Nucleus accumbens (tissue), 56 donors: ENCODE measurements around the gene INPP5K.
"Not testable (repeated sequence)": the region's sequence is repeated elsewhere in the genome, so short reads cannot be mapped to it uniquely, and the experiment has no call there.

Experiments
- DNase-seq, 56 donors: peaks; one replicate each; lab custom pipeline; 2025; lab: John Stamatoyannopoulos, UW

Gene INPP5K

GRCh38 chr17:1551741-1552140 lies 35.3 kb upstream of the INPP5K start:
- no peak for DNase-seq

DNA sequence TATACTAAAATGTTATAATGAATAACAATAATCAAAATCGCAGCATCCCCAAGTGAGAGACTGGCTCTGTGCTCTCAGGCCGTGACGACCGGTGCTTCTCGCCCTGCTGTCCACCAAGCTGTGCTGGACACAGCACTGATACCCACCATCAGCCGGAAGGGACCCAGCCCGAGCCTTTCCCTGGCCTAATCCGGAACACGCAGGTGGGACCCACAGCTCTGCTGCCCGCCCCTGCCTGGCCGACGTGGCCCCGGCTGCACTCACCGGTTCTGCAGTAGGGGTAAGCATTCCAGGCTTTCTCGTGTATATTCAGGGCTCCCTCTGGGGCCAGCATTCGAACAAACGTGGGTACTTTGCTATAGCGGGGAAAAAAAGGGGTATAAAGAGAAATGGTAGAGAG lies 31.6 kb upstream of the INPP5K start:
- DNase-seq, result no peak

- no peak for DNase-seq
Measured at GRCh38 chr17:1546292-1546922, 30.0 kb upstream of the INPP5K start.

DNA sequence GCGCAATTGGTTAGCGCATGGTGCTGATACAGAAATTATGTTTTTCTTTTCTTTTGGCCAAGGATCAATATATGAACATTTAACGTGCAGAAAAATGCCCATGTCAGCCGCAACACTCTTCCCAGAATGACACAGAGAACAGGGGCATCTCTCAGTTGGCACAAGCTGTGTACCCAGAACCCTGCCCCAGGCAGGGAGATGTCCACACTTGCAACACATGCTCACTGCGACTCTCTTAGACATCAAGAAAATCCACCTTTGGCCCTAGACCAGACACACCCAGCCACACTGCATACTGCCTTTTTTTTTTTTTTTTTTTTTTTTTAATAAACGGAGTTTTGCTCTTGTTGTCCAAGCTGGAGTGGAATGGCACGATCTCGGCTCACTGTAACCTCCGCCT lies 29.2 kb upstream of the INPP5K start:
- no peak for DNase-seq

DNA sequence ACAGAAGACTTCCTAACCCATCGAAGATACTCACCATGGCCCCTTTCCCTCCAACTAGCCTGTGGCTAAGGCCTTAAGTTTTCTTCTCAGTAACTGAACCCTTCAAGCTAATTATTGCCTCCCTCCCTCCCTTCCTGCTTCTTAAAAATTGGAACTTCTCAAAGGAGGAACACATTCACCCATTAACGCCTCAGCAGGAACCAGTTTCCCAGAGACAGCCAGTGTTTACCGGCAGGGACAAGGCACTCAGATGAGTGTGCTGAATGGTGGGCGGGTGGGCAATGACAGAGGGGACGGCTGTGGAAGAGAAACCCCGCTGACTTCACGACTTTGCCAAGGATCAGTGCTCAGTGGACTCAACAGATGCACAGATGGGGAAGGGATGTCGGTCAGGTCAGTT lies 25.9 kb upstream of the INPP5K start:
- no peak for DNase-seq

GRCh38 chr17:1541367-1541904 lies 25.0 kb upstream of the INPP5K start:
- no peak for DNase-seq

DNA sequence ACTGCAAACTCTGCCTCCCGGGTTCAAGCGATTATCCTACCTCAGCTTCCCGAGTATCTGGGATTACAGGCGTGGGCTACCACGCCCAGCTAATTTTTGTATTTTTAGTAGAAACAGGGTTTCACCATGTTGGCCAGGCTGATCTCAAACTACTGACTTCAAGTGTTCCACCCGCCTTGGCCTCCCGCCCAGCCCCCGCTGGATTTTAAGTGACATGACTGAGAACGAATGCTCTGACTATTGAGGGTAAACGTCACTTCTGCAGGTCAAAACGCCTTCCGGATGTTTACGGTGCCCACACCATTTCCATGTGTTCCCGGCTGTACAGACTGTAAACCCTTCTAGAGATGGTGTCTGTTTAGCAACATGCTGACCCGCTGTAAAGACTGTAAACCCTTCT lies 23.4 kb upstream of the INPP5K start:
- DNase-seq, result no peak

DNA sequence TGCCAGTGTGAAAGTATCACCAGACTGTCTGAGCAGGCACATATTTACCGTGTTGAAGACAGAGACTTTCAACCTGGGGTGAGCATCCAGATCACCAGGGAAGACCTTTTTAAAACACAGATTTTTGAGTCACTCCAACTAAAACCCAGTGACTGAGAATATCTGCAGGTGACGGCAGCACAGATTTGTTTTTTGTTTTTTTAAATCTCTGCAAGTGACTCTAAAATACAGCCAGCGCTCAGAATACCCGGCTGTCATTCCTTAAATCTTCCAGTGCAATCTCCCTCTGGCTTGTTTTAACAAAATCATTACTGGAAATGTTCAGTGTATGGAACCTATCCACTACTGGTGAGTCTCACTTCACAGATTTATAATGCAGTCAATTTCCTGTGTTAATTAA lies 19.3 kb upstream of the INPP5K start:
- DNase-seq, result no peak

DNA sequence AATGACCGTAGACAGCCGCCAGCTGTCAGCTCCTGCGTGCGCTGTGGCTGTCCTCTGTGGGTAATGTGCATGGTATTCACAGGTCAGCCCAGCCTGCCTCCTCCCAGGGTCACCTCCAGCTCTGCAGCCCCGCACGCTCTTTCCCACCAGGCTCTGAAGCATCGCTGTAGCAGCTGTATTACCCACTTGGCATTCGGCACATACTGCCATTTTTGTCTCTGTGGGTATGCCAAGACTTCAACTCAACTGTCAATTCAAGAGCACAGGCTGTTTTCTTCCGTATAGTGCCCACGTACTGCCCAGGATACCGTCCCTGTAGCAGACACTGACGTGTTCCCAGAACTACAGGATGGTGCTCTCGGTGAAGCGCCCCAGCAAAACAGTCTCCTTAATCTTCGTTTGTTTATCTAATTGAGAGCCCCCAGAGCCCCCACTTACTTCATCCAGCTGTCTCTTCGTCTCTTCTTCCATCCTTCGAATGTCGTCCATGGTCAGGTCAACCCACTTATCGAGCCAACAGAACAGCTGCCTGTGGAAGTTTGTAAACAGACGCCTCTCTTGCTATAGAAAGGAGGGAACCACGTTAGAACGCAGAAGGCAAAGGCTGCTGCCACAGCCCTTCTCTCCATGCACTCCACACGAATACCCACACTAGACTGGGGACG lies 17.4 kb upstream of the INPP5K start:
- DNase-seq, result no peak

DNA sequence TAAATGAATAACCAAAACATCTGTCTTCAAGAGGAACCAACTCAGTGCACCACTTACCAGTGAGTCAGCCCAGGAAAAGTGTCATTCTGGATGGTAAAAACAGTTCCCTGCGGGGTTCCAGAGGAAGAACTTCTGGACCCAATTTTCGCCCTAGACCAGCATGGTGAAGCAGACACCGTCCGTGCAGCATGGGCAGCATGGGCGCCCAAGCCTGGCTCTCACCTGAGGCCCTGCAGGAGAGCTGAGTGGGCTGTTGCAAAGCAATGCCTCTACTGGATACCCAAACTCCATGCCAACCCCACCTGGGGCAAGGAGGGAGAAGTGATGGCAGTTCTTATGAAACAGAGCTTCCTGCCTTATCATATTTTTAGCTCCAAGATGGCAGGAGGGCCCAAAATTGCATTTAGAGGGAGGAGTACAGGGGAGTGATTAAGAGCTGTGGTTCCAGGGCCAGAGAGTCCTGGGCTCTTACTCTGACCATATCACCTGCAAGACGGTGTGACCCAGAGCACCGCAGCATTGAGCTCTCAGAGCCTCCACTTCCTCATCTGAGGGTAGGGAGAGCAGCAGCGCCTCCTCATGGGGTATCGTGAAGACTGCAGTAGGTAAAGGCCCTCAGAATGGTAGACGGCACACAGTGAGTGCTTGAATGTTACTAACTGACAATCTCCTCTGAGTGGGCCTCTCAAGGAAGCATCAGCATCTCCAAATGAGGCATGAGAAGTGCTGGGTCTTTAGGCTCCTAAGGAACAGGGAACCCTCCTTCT lies 16.6 kb upstream of the INPP5K start:
- DNase-seq, result peak in 1 of 56 donors; percentile 7

- no peak for DNase-seq
Measured at GRCh38 chr17:1529863-1530262, 13.5 kb upstream of the INPP5K start.

DNA sequence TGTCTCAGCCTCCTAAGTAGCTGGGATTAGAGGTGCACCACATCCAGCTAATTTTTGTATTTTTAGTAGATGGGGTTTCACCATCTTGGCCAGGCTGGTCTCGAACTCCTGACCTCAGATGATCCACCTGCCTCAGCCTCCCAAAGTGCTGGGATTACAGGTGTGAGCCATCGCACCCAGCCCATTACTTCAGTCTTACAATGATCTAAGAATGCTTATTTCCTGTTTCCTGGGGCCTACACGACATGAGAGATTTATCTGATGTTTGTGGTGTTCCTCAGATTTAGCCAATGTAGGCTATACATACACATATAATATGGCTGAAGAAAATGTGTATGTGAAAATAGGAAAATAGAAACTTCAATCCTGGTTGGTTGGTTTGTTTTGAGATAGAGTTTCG lies 10.5 kb upstream of the INPP5K start:
- DNase-seq, result not testable (repeated sequence)

GRCh38 chr17:1522626-1523025 lies 6.2 kb upstream of the INPP5K start:
- no peak for DNase-seq

- DNase-seq, result no peak
Measured at GRCh38 chr17:1521086-1521640, 4.8 kb upstream of the INPP5K start.

- DNase-seq, result no peak
Measured at GRCh38 chr17:1519678-1520077, 3.3 kb upstream of the INPP5K start.

DNA sequence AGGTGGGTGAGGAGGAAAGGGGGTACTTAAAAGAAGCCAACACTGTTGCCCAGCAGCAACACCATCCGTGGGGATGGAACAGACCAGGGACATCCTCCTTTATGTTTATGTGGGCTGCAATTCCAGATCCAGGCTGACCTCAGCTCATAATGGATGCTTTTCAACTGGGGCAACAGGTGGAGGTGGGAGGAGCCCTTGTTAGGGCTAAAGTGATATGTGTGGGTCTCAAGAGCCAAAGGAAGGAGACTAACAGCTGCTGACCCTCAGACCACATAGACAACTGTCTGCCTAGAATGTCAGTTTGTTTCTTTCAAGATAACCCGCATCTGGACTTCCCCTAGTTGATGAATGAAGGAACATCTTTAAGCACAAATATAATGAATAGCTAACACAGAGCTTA lies 2.0 kb upstream of the INPP5K start:
- DNase-seq, result no peak

- DNase-seq, result peak in 14 of 56 donors; percentile 7 to 54 (median 14)
Measured at GRCh38 chr17:1515640-1516387, 598 bp downstream of the INPP5K start.

GRCh38 chr17:1512351-1512750 lies 4.1 kb downstream of the INPP5K start:
- no peak for DNase-seq

GRCh38 chr17:1511756-1512321 lies 4.6 kb downstream of the INPP5K start:
- peak in 4 of 56 donors; percentile 6 to 18 (median 12) for DNase-seq

DNA sequence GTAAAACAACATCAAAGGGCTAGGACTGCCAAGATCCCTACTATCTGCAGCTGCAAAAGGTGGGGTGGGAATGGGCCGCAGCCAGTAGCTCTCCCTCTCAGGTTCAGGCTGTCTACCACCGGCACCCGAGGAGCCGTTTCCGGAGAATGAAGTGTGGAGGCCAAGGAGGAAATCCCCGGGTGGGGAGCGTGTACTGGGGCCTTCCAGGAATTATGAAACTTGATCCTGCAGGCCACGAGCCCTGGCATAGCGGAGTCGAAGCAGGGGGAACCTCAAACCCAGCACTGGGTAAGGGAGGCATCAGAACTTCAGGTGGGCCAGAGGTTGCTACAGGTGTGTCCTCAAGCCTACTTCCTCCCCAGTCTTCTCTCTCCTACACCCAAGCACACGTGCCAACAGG lies 5.1 kb downstream of the INPP5K start:
- no peak for DNase-seq
